HEK293 (cell line): ENCODE measurements around the gene AXIN1.

Source experiments
- CTCF ChIP-seq: fragments of 450-650 bp; formaldehyde crosslinking; IDR thresholded peaks from 2 replicates; pipeline ENCODE4 v1.5.1; 2016; ENCODE audit warnings: missing biosample characterization, missing genetic modification characterization
- PBX3 ChIP-seq: sonication (generic); formaldehyde crosslinking; IDR thresholded peaks from 2 replicates; pipeline ENCODE4 v1.8.1; 2022; ENCODE audit warnings: mild to moderate bottlenecking, moderate library complexity, missing genetic modification reagents
- ZBTB44 ChIP-seq: fragments of 450-650 bp; IDR thresholded peaks from 2 replicates; pipeline ENCODE4 v1.5.1; 2018; ENCODE audit warnings: missing biosample characterization, mild to moderate bottlenecking, missing genetic modification characterization
- ZNF629 ChIP-seq: fragments of 450-650 bp; formaldehyde crosslinking; IDR thresholded peaks from 2 replicates; pipeline ENCODE4 v1.5.1; 2017; ENCODE audit warnings: missing biosample characterization, missing genetic modification characterization
- ZSCAN30 ChIP-seq: fragments of 450-650 bp; IDR thresholded peaks from 2 replicates; pipeline ENCODE4 v1.5.1; 2018; ENCODE audit warnings: missing biosample characterization, mild to moderate bottlenecking, missing genetic modification characterization, moderate library complexity

GRCh38 chr16:401468-402348, 49.2 kb upstream of the AXIN1 start, which contains the start of gene DECR2:
- TF ChIP-seq ZBTB44 (tag by site-specific recombination), result no peak
- TF ChIP-seq PBX3 (CRISPR knock-in tag), result no peak; the same call in 1 of the 2 replicates
- peak; percentile 97 for TF ChIP-seq CTCF (tag by site-specific recombination)
- peak; percentile 85 for TF ChIP-seq ZSCAN30 (tag by site-specific recombination)
- TF ChIP-seq ZNF629 (tag by site-specific recombination), result no peak; the same call in 1 of the 2 replicates
